ENCODE measurements around the gene ACBD5. TPM values are rescaled to one million over a fixed set of nuclear protein-coding genes. Genes with fewer than 3 reads are reported as not detected.

The ACBD5 gene
- total RNA-seq, 4 donors from 2014 or later = 12.5 to 17.4 (median 14.4) TPM

DNA sequence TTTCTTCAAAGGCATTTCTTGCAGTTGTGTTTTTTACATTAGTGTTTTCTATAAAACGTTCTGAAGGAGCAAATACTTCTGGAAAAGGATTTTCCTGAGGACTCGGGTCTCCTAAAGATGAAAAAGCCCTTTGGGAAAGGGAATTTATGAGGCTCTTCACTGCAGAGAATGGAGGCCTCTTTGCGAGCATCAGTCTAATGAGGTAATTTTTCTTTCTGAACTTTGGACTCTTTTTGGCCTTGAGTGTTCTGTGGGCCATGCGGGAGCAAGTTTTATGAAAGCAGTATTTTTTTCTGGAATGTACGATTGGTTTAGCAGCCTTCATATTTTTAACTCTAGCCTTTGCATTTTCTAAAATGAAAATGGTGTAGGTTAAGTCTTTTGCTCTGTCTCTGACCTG, 6.4 kb upstream of the ACBD5 start:
- 81% methylated on average over 5 of the region's 5 CpGs for WGBS
- intact Hi-C loops (cut with DNase I) = no loop called here
- H3K9me3 ChIP-seq = no peaks in the 10 kb centered on the region
- H3K27me3 ChIP-seq = no peaks in the 10 kb centered on the region
- no peaks in the 10 kb centered on the region for H3K36me3 ChIP-seq
- no peak overlapping the region for H3K4me3 ChIP-seq
- no peak for DNase-seq (ENCODE audit: extremely low spot score)
- no peak for TF ChIP-seq POLR2A (IDR thresholded peaks at IDR 0.05; ENCODE audit: low read depth)
- TF ChIP-seq EP300 (IDR thresholded peaks at IDR 0.05) = no peak
- TF ChIP-seq, protein P1, sequence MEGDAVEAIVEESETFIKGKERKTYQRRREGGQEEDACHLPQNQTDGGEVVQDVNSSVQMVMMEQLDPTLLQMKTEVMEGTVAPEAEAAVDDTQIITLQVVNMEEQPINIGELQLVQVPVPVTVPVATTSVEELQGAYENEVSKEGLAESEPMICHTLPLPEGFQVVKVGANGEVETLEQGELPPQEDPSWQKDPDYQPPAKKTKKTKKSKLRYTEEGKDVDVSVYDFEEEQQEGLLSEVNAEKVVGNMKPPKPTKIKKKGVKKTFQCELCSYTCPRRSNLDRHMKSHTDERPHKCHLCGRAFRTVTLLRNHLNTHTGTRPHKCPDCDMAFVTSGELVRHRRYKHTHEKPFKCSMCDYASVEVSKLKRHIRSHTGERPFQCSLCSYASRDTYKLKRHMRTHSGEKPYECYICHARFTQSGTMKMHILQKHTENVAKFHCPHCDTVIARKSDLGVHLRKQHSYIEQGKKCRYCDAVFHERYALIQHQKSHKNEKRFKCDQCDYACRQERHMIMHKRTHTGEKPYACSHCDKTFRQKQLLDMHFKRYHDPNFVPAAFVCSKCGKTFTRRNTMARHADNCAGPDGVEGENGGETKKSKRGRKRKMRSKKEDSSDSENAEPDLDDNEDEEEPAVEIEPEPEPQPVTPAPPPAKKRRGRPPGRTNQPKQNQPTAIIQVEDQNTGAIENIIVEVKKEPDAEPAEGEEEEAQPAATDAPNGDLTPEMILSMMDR (IDR thresholded peaks at IDR 0.05) = no peak
- no peak for TF ChIP-seq POLR2AphosphoS5 (IDR thresholded peaks at IDR 0.05)
- H3K4me1 ChIP-seq = peaks cover 6 to 11% (median 8%) of the 10 kb centered on the region in 4 donors
- no peak overlapping the region for H3K27ac ChIP-seq (replicated peaks in 1 of 4)

DNA sequence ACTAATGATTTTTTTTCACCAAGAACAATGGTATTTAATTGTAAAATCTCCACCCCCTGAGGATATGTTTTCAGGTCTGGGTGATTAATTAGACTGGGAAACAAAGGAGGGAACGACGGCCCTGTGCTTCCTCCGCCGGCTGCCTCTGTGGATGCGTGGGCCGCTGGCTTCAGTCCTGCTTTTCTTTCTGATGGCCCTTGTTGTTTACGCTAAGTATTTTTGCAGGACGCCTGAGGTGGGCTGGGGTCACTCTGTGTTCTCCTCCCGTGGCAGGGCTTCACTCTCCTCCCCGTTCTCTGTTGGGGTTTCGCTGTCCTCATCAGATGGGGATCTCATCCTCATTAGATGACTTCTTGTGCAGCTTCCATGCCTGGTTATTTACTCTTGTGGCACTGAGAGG, 5.2 kb upstream of the ACBD5 start:
- Histone ChIP-seq H3K27me3 (no peaks in the 10 kb centered on the region), H3K27ac (replicated peaks in 1 of 4) (no peak overlapping the region)
- intact Hi-C loops (cut with DNase I) = no loop called here

DNA sequence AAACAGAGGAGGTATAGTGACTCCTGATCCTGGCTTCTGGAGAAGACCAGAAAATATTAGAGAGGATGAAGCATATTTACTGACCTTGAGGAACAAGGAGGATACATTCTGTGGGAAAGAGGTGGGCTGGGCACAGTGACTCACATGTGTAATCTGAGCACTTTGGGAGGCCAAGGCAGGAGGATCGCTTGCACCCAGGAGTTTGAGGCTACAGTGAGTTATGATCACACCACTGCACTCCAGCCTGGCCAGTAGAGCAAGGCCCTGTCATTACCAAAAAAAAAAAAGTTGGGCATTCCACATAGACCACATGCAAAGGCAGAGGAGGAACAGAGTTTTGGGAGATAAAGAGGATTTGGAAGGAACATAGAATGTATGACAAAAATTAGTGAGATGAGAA, 4.4 kb upstream of the ACBD5 start:
- Histone ChIP-seq H3K4me3 (no peak overlapping the region), H3K36me3 (no peaks in the 10 kb centered on the region), H3K4me1 (peaks cover 8 to 18% (median 16%) of the 10 kb centered on the region in 4 donors), H3K27ac (replicated peaks in 1 of 4) (no peak overlapping the region), H3K9me3 (no peaks in the 10 kb centered on the region), H3K27me3 (no peaks in the 10 kb centered on the region)
- TF ChIP-seq, protein P1 (IDR thresholded peaks at IDR 0.05) = no peak
- TF ChIP-seq POLR2AphosphoS5 (IDR thresholded peaks at IDR 0.05) = no peak
- TF ChIP-seq POLR2A (IDR thresholded peaks at IDR 0.05; ENCODE audit: low read depth) = no peak
- TF ChIP-seq EP300 (IDR thresholded peaks at IDR 0.05) = no peak
- DNase-seq (ENCODE audit: extremely low spot score) = no peak
- WGBS = 94% methylated on average over 1 of the region's 1 CpG
- intact Hi-C loops (cut with DNase I) = loop anchor here (5.0 kb wide), 1 partner anchor 93 kb away; the partner anchor contains the start of gene YME1L1

More for the DNA sequence above, 5.2 kb upstream of the ACBD5 start:
- no peak for DNase-seq (ENCODE audit: extremely low spot score)
- TF ChIP-seq, protein P1 (IDR thresholded peaks at IDR 0.05) = no peak
- TF ChIP-seq POLR2AphosphoS5 (IDR thresholded peaks at IDR 0.05) (no peak), POLR2A (IDR thresholded peaks at IDR 0.05; ENCODE audit: low read depth) (no peak), EP300 (IDR thresholded peaks at IDR 0.05) (no peak)
- 53% methylated on average over 11 of the region's 11 CpGs for WGBS
- H3K4me1 ChIP-seq = peaks cover 8 to 17% (median 15%) of the 10 kb centered on the region in 4 donors
- H3K36me3 ChIP-seq = no peaks in the 10 kb centered on the region
- no peak overlapping the region for H3K4me3 ChIP-seq
- no peaks in the 10 kb centered on the region for H3K9me3 ChIP-seq

DNA sequence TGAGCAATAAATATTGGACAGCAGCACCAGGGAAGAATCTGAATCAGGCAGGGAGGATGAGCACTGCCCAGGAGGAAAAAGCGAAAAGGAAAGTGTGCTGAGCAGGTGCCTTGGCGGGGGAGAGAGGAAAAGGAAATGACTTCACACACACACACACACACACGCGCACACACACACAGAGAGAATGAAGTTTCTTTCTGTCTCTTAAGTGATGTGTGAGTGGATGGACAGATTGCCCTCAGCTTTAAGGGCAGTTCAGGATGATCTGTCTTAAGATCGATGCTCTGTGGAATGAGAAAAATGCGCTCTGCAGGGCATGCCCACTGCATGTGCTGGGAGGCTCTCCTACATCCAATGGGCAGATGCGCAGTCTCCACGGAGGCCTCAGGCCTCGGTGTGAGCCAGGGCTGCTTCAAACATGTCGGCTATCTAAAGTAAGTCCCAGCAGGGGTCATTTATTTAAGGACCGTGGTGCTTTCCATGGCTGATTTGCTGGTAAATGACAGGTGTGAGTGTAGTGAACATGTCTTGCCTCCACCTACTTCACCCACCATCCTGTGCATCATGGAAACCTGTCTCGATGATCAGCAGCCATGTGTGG, 2.5 kb upstream of the ACBD5 start:
- no peaks in the 10 kb centered on the region for H3K9me3 ChIP-seq
- no peaks in the 10 kb centered on the region for H3K36me3 ChIP-seq
- H3K4me3 ChIP-seq = peak overlapping the region; percentile 64 to 86 (median 86)
- no peak for DNase-seq (ENCODE audit: extremely low spot score)
- 17% methylated on average over 8 of the region's 12 CpGs for WGBS
- no peaks in the 10 kb centered on the region for H3K27me3 ChIP-seq
- intact Hi-C loops (cut with DNase I) = loop anchor here (5.0 kb wide), 1 partner anchor 91 kb away; the partner anchor contains the start of gene YME1L1
- TF ChIP-seq POLR2A (IDR thresholded peaks at IDR 0.05; ENCODE audit: low read depth) (no peak), EP300 (IDR thresholded peaks at IDR 0.05) (no peak), POLR2AphosphoS5 (IDR thresholded peaks at IDR 0.05) (peak; percentile 60 to 62)
- H3K27ac ChIP-seq (replicated peaks in 1 of 4) = peak overlapping the region; percentile 91 to 97 (median 94)
- H3K4me1 ChIP-seq = peaks cover 16 to 37% (median 30%) of the 10 kb centered on the region in 4 donors

DNA sequence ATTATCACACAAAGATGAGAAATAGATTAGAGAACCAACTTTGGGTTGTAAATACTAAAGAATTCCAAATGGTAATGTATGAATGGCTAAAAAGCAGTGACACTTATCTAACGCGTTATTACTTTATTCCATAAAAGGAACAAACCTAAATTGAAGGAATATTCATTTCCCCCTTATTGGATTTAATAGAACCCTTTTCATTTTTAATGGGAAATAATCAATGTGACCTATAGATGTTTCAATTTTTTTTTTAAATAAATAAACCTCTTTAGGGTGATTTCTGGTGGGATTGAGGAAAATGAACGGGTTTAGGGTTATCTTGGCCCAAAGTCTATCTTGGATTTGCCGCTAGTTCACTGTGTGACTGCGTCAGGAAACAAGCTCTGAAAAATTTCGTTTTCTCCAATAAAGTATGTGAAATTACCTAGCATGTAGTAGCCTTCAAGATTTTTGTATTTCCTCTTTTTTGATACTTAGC, 1.9 kb upstream of the ACBD5 start:
- DNase-seq (ENCODE audit: extremely low spot score) = no peak
- Histone ChIP-seq H3K4me3 (peak overlapping the region; percentile 64 to 86 (median 86)), H3K27me3 (no peaks in the 10 kb centered on the region), H3K36me3 (no peaks in the 10 kb centered on the region), H3K9me3 (no peaks in the 10 kb centered on the region), H3K4me1 (peaks cover 20 to 42% (median 35%) of the 10 kb centered on the region in 4 donors), H3K27ac (replicated peaks in 1 of 4) (peak overlapping the region; percentile 91 to 97 (median 94))
- WGBS = 2% methylated on average over 6 of the region's 6 CpGs
- intact Hi-C loops (cut with DNase I) = loop anchor here (5.0 kb wide), 1 partner anchor 90 kb away; the partner anchor contains the start of gene YME1L1
- TF ChIP-seq POLR2AphosphoS5 (IDR thresholded peaks at IDR 0.05) = no peak
- TF ChIP-seq POLR2A (IDR thresholded peaks at IDR 0.05; ENCODE audit: low read depth) = no peak

Measured in esophagus muscularis mucosa (tissue), 4 donors.